BLaER1 treated with 17β-estradiol and CSF1 and Interleukin-3, amounts not matched to agents 10 nM and 100 nM (cell line): ENCODE results near the gene SLC6A7.

Experiments used
- H3K27ac ChIP-seq, 11 experiments: shearing (Covaris generic); formaldehyde crosslinking; 2 replicates each; pipeline ENCODE4 v1.8.1; 2022
- H3K27me3 ChIP-seq, 11 experiments: shearing (Covaris generic); formaldehyde crosslinking; 2 replicates each; pipeline ENCODE4 v1.8.1; 2022
- H3K36me3 ChIP-seq, 11 experiments: shearing (Covaris generic); formaldehyde crosslinking; 2 replicates each; pipeline ENCODE4 v1.8.1; 2022
- H3K4me1 ChIP-seq, 10 experiments: shearing (Covaris generic); formaldehyde crosslinking; 2 replicates each; pipeline ENCODE4 v1.8.1; 2022
- H3K4me2 ChIP-seq, 11 experiments: shearing (Covaris generic); formaldehyde crosslinking; 2 replicates each; pipeline ENCODE4 v1.8.1; 2022
- H3K4me3 ChIP-seq, 10 experiments: shearing (Covaris generic); formaldehyde crosslinking; 2 replicates each; pipeline ENCODE4 v1.8.1; 2022
- H3K9ac ChIP-seq, 11 experiments: shearing (Covaris generic); formaldehyde crosslinking; 2 replicates each; pipeline ENCODE4 v1.8.1; 2022
- H3K9me3 ChIP-seq, 11 experiments: shearing (Covaris generic); formaldehyde crosslinking; replicated peaks in 1 of 11; 2 replicates each; pipeline ENCODE4 v1.8.1; 2022
- H4K20me1 ChIP-seq, 11 experiments: shearing (Covaris generic); formaldehyde crosslinking; 2 replicates each; pipeline ENCODE4 v1.8.1; 2022
- Cebpa-rat ChIP-seq, 11 experiments: shearing (Covaris generic); IDR thresholded peaks; 2 replicates each; pipeline ENCODE4 v1.8.1; 2022

The SLC6A7 gene

GRCh38 chr5:150158170-150158949 lies 31.5 kb upstream of the SLC6A7 start:
- Histone ChIP-seq H4K20me1 (0 out of 22 replicates have a peak, but pooled peaks cover 0 to 5% (median 0%) of the 10 kb centered on the region in 11 experiments), H3K4me3 (0 out of 20 replicates have a peak overlapping the region, but pooled peaks of 1 of the 10 experiments have one; percentile 2), H3K9ac (peak overlapping the region in 7 of 11 experiments; percentile 38 to 84 (median 74); a peak in 12 of 22 replicates), H3K36me3 (no peaks in the 10 kb centered on the region; a peak in 1 of 22 replicates), H3K27ac (peak overlapping the region in 9 of 11 experiments; percentile 42 to 94 (median 87); a peak in 18 of 22 replicates), H3K27me3 (no peaks in the 10 kb centered on the region), H3K4me2 (peak overlapping the region; percentile 60 to 100 (median 97)), H3K4me1 (peaks cover 81 to 100% (median 96%) of the 10 kb centered on the region in 10 experiments), H3K9me3 (no peaks in the 10 kb centered on the region)
- no peak for TF ChIP-seq Cebpa-rat (IDR thresholded peaks at IDR 0.05)

GRCh38 chr5:150159031-150159430 lies 30.8 kb upstream of the SLC6A7 start:
- Histone ChIP-seq H3K27ac (peak overlapping the region in 9 of 11 experiments; percentile 32 to 94 (median 87); a peak in 18 of 22 replicates), H4K20me1 (no peaks in the 10 kb centered on the region), H3K9ac (peak overlapping the region in 7 of 11 experiments; percentile 38 to 84 (median 74); a peak in 11 of 22 replicates), H3K4me2 (peak overlapping the region; percentile 60 to 100 (median 97)), H3K27me3 (no peaks in the 10 kb centered on the region), H3K36me3 (no peaks in the 10 kb centered on the region), H3K4me3 (no peak overlapping the region; a peak in 1 of 20 replicates), H3K4me1 (peaks cover 81 to 100% (median 96%) of the 10 kb centered on the region in 10 experiments), H3K9me3 (no peaks in the 10 kb centered on the region)
- no peak for TF ChIP-seq Cebpa-rat (IDR thresholded peaks at IDR 0.05)

- H3K27ac ChIP-seq: peak overlapping the region; percentile 44 to 94 (median 86); a peak in 21 of 22 replicates
- TF ChIP-seq Cebpa-rat (IDR thresholded peaks at IDR 0.05): peak in 6 of 11 experiments; percentile 9 to 55 (median 41); a peak in 5 of 22 replicates
- no peaks in the 10 kb centered on the region for H4K20me1 ChIP-seq
- H3K9ac ChIP-seq: peak overlapping the region; percentile 29 to 84 (median 74); a peak in 21 of 22 replicates
- H3K4me2 ChIP-seq: peak overlapping the region; percentile 60 to 100 (median 97)
- H3K4me1 ChIP-seq: peaks cover 87 to 100% (median 96%) of the 10 kb centered on the region in 10 experiments
- H3K9me3 ChIP-seq: no peaks in the 10 kb centered on the region
- H3K27me3 ChIP-seq: no peaks in the 10 kb centered on the region
- H3K36me3 ChIP-seq: no peaks in the 10 kb centered on the region
- peak overlapping the region in 7 of 10 experiments; percentile 6 to 50 (median 31); a peak in 8 of 20 replicates for H3K4me3 ChIP-seq
Measured at GRCh38 chr5:150159741-150160179, 30.1 kb upstream of the SLC6A7 start.

DNA sequence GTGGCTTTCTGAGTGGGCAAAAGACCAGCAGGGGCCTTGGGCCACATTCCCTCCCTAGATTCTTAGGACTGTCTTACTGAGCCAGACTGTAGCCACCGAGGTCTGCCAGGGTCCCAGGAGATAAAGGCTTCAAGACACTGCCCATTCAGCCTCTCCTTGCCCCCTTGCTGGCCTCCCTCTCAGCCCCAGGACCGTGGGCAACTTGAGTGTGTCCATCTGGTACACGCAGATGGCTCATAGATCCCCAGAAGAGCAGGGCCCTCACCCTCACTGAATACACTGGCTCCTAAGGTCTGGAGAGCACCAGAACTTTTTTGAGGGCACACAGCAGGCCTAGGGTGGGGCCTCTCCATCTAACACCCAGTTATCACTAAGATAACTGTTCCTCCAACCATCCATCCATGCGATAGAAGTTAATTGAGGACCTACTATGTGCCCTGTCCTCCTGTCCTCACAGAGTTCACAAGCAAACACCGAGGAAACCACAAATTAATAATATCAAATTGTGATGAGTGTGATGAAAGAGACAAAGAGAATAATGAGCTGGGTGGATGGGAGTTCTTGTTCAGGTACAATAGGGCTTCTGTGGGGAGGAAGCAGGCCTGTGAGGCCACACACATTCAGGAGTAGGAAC lies 29.3 kb upstream of the SLC6A7 start:
- Histone ChIP-seq H3K9ac (peak overlapping the region; percentile 29 to 84 (median 74); a peak in 21 of 22 replicates), H4K20me1 (no peaks in the 10 kb centered on the region), H3K27ac (peak overlapping the region; percentile 44 to 94 (median 86); a peak in 21 of 22 replicates), H3K9me3 (no peaks in the 10 kb centered on the region), H3K4me3 (peak overlapping the region in 7 of 10 experiments; percentile 6 to 50 (median 31); a peak in 6 of 20 replicates), H3K27me3 (no peaks in the 10 kb centered on the region), H3K4me1 (peaks cover 87 to 99% (median 97%) of the 10 kb centered on the region in 10 experiments), H3K4me2 (peak overlapping the region; percentile 60 to 100 (median 97)), H3K36me3 (no peaks in the 10 kb centered on the region)
- no peak for TF ChIP-seq Cebpa-rat (IDR thresholded peaks at IDR 0.05)

DNA sequence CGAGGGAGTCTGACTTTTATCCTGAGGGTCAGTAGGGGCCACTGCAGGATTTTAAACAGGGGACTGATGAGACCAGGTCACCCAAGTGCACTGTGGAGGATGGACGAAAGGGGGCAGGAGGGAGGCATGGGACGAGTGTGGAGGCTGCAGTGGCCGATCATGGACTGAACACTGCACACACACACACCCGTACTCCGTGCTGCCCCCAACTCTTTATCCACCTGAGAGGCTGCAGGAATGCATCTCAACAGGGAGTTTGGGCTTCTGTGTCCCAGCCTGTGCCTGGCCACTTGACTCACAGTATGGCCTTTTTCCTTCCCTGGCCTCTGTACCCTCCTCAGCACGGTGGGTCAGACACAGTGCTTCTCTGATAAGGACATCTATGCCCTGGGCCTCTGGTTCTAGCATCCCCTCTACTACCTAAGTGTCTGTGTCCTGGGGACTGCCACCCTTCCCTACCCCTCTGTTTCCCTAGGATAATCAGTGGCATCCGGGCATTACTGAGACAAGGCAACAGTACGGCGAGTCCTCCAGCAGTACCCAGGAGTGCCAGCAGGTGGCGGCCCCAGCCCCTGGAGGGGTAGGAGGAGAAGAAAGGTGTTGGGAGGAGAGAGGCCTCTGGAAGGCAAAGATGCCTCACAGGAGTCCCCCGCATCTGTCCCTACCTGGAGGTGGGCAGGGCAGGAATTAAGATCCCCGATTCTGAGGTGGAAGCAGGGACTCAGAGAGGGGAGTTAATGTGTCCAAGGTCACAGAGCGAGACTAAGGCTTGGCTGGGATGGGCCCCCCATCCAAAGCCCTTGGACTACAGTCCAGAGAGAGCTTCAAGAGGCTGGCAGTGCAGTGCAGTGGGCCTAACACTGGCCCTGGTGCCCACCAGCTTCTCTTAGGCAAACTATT lies 28.4 kb upstream of the SLC6A7 start:
- peak overlapping the region; percentile 60 to 100 (median 97) for H3K4me2 ChIP-seq
- no peaks in the 10 kb centered on the region for H3K9me3 ChIP-seq
- H3K4me3 ChIP-seq: no peak overlapping the region
- no peak for TF ChIP-seq Cebpa-rat (IDR thresholded peaks at IDR 0.05)
- peak overlapping the region in 10 of 11 experiments; percentile 35 to 94 (median 86); a peak in 18 of 22 replicates for H3K27ac ChIP-seq
- no peaks in the 10 kb centered on the region for H4K20me1 ChIP-seq
- H3K4me1 ChIP-seq: peaks cover 78 to 99% (median 96%) of the 10 kb centered on the region in 10 experiments
- no peaks in the 10 kb centered on the region for H3K36me3 ChIP-seq
- H3K9ac ChIP-seq: peak overlapping the region in 10 of 11 experiments; percentile 14 to 84 (median 74); a peak in 16 of 22 replicates
- H3K27me3 ChIP-seq: no peaks in the 10 kb centered on the region

- Histone ChIP-seq H3K4me3 (no peak overlapping the region), H3K4me2 (peak overlapping the region; percentile 47 to 100 (median 94)), H3K9ac (peak overlapping the region in 10 of 11 experiments; percentile 14 to 84 (median 65); a peak in 16 of 22 replicates), H3K36me3 (no peaks in the 10 kb centered on the region), H3K4me1 (peaks cover 76 to 92% (median 90%) of the 10 kb centered on the region in 10 experiments), H3K9me3 (no peaks in the 10 kb centered on the region), H3K27me3 (no peaks in the 10 kb centered on the region), H3K27ac (peak overlapping the region in 10 of 11 experiments; percentile 24 to 87 (median 60); a peak in 18 of 22 replicates), H4K20me1 (no peaks in the 10 kb centered on the region)
- no peak for TF ChIP-seq Cebpa-rat (IDR thresholded peaks at IDR 0.05)
Measured at GRCh38 chr5:150162142-150162513, 27.7 kb upstream of the SLC6A7 start.

DNA sequence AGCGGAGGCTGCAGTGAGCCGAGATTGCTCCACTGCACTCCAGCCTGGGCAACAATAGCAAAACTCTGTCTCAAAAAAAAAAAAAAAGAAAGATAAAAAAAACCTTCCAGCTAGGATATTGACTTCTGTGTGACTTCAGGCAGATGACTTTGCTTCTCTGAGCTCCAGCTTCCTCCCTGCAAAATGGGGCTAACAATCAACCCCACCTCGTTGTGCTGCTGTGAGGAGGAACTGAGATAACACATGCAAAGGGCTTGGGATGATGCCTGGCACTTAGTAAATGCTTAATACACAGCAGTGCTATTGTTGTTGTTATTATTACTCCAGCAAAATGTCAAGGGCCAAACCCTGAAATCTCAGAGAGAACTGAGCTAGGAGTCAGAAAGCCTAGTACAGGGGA lies 26.8 kb upstream of the SLC6A7 start:
- Histone ChIP-seq H4K20me1 (no peaks in the 10 kb centered on the region), H3K4me2 (peak overlapping the region; percentile 47 to 100 (median 94)), H3K4me3 (no peak overlapping the region), H3K36me3 (no peaks in the 10 kb centered on the region), H3K9me3 (no peaks in the 10 kb centered on the region), H3K27ac (peak overlapping the region in 8 of 11 experiments; percentile 46 to 87 (median 60); a peak in 15 of 22 replicates), H3K27me3 (no peaks in the 10 kb centered on the region), H3K4me1 (peaks cover 73 to 83% (median 81%) of the 10 kb centered on the region in 10 experiments), H3K9ac (peak overlapping the region in 7 of 11 experiments; percentile 15 to 77 (median 27); a peak in 7 of 22 replicates)
- TF ChIP-seq Cebpa-rat (IDR thresholded peaks at IDR 0.05): no peak

- H3K27me3 ChIP-seq: no peaks in the 10 kb centered on the region
- H3K4me3 ChIP-seq: no peak overlapping the region
- H3K4me1 ChIP-seq: peaks cover 67 to 78% (median 75%) of the 10 kb centered on the region in 10 experiments
- no peaks in the 10 kb centered on the region for H3K9me3 ChIP-seq
- peak overlapping the region in 7 of 11 experiments; percentile 15 to 77 (median 27); a peak in 10 of 22 replicates for H3K9ac ChIP-seq
- H3K36me3 ChIP-seq: no peaks in the 10 kb centered on the region
- peak overlapping the region; percentile 47 to 100 (median 94) for H3K4me2 ChIP-seq
- H4K20me1 ChIP-seq: no peaks in the 10 kb centered on the region
- H3K27ac ChIP-seq: peak overlapping the region in 10 of 11 experiments; percentile 25 to 87 (median 48); a peak in 17 of 22 replicates
- TF ChIP-seq Cebpa-rat (IDR thresholded peaks at IDR 0.05): no peak
Measured at GRCh38 chr5:150163547-150164059, 26.3 kb upstream of the SLC6A7 start.
